Activated CD4-positive, alpha-beta T cell treated with anti-CD3 and anti-CD28 coated beads, Interleukin-2, amount 10 ng/mL, durations not matched to agents 7 days and 5 days (primary cell): ENCODE data around the gene CHKB. TPM values are rescaled to one million over a fixed set of nuclear protein-coding genes. Genes with fewer than 3 reads are reported as not detected.

Source experiments
- CTCF ChIA-PET: fragments of 350-600 bp; sonication (Branson Sonifier 250); formaldehyde crosslinking; loops from one replicate; lab custom pipeline; 2021; ENCODE audit warnings: antibody characterized with exemption; lab: Charles Lee
- POLR2A ChIA-PET: fragments of 350-600 bp; sonication (Branson Sonifier 250); formaldehyde crosslinking; loops from one replicate; lab custom pipeline; 2021; ENCODE audit warnings: antibody characterized with exemption; lab: Charles Lee
- DNase-seq: peaks from one replicate; pipeline ENCODE4 v3.0.0-alpha.2; 2020
- H3K27ac Mint-ChIP-seq: one replicate; pipeline ENCODE4 v1.8.0; 2021; ENCODE audit warnings: mild to moderate bottlenecking, moderate library complexity, mixed read lengths
- H3K27me3 Mint-ChIP-seq: one replicate; pipeline ENCODE4 v1.8.0; 2021; ENCODE audit warnings: mixed read lengths
- H3K36me3 Mint-ChIP-seq: one replicate; pipeline ENCODE4 v1.8.0; 2021; ENCODE audit warnings: low read depth, mixed read lengths
- H3K4me1 Mint-ChIP-seq: one replicate; pipeline ENCODE4 v1.8.0; 2021; ENCODE audit warnings: mixed read lengths
- H3K4me3 Mint-ChIP-seq: one replicate; pipeline ENCODE4 v1.8.0; 2021; ENCODE audit warnings: mild to moderate bottlenecking, moderate library complexity, mixed read lengths
- H3K9me3 Mint-ChIP-seq: one replicate; pipeline ENCODE4 v1.8.0; 2021; ENCODE audit warnings: mixed read lengths
- total RNA-seq, 2 experiments: library from RNA; stranded (reverse); gene quantifications; one replicate each; pipeline ENCODE4 v1.2.3, GENCODE V29; 2021

Gene CHKB
- total RNA-seq, 2 experiments from 2014 or later: 140 to 142 TPM

DNA sequence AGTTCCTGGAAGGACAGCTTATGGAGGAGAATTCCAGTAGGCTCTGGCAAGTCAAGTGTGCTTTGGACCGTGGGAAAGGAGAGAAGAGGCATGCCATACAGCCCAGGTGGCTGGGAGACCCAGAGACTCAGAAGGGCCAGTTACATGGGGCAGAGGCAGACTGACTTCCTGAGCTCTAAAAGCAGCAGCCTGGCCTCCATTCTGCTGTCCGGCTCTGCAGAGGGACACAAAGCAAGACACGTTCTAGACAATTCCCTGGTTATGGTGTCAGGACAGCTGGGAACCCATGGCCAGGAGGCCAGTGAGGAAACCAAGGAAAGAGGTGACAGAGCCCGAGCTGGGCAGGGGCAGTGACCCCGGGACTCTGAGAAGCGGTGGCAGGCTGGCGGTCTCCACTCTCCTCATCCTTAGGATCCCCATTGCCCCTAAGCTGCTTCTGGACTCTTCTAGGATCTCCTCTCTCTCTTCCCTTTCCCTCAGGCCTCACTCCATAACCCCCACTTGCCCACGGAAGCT lies 7.2 kb downstream of the CHKB start:
- H3K4me3 Mint-ChIP-seq: no peak overlapping the region
- H3K27me3 Mint-ChIP-seq: no peaks in the 10 kb centered on the region
- CTCF ChIA-PET: interaction anchor here (1.0 to 2.0 kb wide), 5 partner anchors 10 to 189 kb away, joined by 3 to 13 read pairs (median 6); partner anchors contain the start of gene SYCE3
- no peak overlapping the region for H3K27ac Mint-ChIP-seq
- POLR2A ChIA-PET: interaction anchor here (0.6 to 0.7 kb wide), 2 partner anchors 28 to 36 kb away, joined by 3 read pairs; no protein-coding TSS in a partner anchor
- peaks cover 42% of the 10 kb centered on the region for H3K36me3 Mint-ChIP-seq
- H3K4me1 Mint-ChIP-seq: peaks cover 22% of the 10 kb centered on the region
- no peaks in the 10 kb centered on the region for H3K9me3 Mint-ChIP-seq
- no peak for DNase-seq

DNA sequence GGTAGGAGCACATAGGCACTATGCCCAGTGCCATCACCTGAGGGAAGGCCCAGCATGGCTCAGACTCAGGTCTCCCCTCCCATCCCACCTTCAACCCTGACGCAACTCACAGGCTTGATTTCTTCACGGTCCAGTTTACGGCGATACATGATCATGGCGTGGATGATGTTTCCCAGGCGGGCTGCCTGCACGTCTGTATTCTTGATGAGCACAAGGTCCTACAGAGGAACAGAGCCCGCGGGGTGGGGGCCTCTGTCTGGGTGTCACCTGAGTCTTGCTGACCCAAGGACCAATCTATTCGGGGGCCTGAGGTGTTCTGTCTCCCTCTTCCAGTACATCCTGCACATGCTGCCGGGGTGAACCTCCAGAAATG lies 8.3 kb downstream of the CHKB start:
- Mint-ChIP-seq H3K27ac (no peak overlapping the region), H3K27me3 (no peaks in the 10 kb centered on the region)
- CTCF ChIA-PET: interaction anchor here (1.0 to 2.0 kb wide), 3 partner anchors 9 to 188 kb away, joined by 3 to 13 read pairs (median 6); partner anchors contain the start of gene SYCE3

DNA sequence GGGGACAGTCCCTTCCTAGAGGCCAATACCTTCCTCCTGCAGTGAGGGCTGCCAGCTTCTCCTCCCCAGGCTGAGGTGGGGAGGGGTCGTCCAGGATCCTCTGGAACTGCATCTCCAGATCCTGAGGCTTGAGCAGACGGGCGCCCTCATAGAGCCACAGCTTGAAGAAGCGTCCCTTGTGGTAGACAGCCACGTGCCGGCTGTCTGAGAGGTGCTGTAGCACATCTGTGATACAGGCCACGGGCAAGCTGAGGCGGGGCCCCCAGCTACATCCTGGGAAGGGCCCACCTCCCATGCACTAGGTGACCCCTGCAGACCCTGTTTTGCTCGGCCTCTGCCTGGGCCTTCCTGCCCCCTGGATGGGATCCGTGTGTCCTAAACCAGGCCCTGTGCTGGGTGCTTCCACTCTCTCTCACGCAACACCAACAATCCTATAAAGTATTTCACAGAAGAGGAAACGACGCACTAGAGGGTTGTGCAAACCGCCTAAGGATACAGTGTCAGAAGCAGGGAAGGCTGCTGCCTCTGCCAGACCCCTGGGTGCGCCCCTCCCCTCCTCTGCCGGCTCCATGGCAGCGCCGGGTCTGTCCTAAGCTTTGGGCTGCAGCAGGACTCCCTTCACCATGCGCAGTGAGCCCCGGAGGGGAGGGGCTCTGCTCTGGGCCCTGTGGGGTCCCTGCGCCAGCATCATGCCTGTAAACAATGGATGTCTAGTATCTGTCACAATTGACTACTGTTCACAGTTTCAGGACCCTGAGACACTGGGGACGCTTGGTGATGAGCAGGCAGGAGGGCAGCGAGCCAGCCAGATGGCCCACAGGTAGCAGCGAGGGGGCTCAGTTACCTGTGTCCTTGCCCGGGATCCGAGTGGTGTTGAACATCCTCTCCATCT lies 8.9 kb downstream of the CHKB start:
- no peak for DNase-seq
- H3K4me3 Mint-ChIP-seq: no peak overlapping the region
- ChIA-PET CTCF (interaction anchor here (1.4 to 2.0 kb wide), 3 partner anchors 8 to 28 kb away, joined by 6 to 13 read pairs (median 7); partner anchors contain the start of genes KLHDC7B and SYCE3), POLR2A (no interaction called here)
- H3K27me3 Mint-ChIP-seq: no peaks in the 10 kb centered on the region
- H3K9me3 Mint-ChIP-seq: no peaks in the 10 kb centered on the region
- no peak overlapping the region for H3K27ac Mint-ChIP-seq
- peaks cover 41% of the 10 kb centered on the region for H3K36me3 Mint-ChIP-seq
- H3K4me1 Mint-ChIP-seq: peaks cover 10% of the 10 kb centered on the region

More for the DNA sequence above, 8.3 kb downstream of the CHKB start:
- no peak for DNase-seq
- H3K4me1 Mint-ChIP-seq: peaks cover 12% of the 10 kb centered on the region
- POLR2A ChIA-PET: interaction anchor here (0.6 kb wide), 1 partner anchor 11 kb away, joined by 3 read pairs; no protein-coding TSS in a partner anchor
- no peak overlapping the region for H3K4me3 Mint-ChIP-seq
- no peaks in the 10 kb centered on the region for H3K9me3 Mint-ChIP-seq
- peaks cover 36% of the 10 kb centered on the region for H3K36me3 Mint-ChIP-seq

DNA sequence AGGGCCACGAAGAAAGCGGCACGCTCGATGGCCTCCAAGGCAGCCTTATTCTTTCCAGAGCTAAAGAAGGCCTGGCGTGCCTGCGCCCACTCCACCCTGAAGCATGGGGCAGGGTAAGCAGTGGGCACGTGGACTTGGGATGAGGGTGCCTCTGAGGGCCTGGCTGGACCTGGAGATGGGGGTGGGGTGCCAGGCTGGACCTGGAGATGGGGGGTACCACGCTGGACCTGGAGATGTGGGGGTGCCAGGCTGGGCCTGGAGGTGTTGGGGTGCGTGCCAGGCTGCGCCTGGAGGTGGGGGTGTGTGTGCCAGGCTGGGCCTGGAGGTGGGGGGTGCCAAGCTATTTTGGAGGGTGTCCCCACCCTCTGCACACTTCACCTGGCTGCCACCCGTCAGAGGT lies 9.7 kb downstream of the CHKB start:
- Mint-ChIP-seq H3K27me3 (no peaks in the 10 kb centered on the region), H3K4me1 (peaks cover 6% of the 10 kb centered on the region), H3K36me3 (peaks cover 45% of the 10 kb centered on the region), H3K27ac (no peak overlapping the region), H3K4me3 (no peak overlapping the region), H3K9me3 (no peaks in the 10 kb centered on the region)
- ChIA-PET POLR2A (no interaction called here), CTCF (interaction anchor here (1.4 kb wide), 2 partner anchors 9 to 28 kb away, joined by 7 read pairs; partner anchors contain the start of genes CHKB and KLHDC7B)
- DNase-seq: no peak

DNA sequence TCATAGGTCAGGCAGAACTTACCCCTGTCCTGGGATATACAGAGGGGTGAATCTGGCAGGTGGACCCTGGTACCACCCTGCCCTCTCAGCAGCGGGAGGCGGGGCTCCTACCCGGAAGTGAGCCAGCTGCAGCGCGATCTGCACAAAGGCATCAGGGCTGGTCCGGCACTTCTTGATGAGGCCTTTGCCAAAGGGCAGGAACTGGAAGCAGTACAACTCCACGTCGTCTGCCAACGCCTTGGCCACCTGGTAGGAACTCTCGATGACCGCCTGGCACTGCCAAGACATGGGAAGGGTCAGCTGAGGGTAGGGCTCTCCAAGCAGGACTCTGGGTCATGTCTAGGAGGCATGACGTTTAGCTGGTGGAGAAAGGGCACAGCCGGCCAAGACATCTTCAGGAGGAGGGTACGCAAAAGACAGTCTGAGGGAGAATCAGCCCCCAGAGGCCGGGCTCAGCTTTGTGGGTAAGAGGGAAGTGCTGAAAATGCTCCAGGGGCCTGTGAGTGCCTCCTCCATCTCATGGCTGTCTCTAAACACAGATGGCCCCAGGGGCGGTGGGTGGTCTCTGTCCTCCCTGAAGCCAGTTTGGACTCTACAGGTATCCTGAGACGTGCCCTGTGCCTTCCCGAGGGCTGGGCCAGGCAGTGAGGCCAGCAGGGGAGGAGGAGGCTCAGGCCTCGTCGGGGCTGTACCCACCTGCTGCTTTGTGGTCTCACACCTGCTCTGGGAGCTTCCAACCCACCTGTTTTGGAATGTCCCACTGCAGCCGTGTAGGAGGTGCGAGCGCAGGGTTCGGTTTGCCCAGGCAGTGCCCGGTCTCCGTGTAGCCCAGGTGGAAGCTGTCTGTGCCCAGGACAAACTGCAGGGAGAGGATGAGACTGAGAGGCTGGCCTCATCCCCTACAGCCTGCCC lies 11.1 kb downstream of the CHKB start:
- Mint-ChIP-seq H3K4me3 (no peak overlapping the region), H3K27me3 (no peaks in the 10 kb centered on the region), H3K27ac (no peak overlapping the region), H3K4me1 (peaks cover 1% of the 10 kb centered on the region), H3K36me3 (peaks cover 44% of the 10 kb centered on the region), H3K9me3 (no peaks in the 10 kb centered on the region)
- POLR2A ChIA-PET: no interaction called here
- CTCF ChIA-PET: interaction anchor here (0.5 to 1.5 kb wide), 3 partner anchors 9 to 66 kb away, joined by 3 to 11 read pairs (median 7); partner anchors contain the start of genes CHKB and SYCE3
- DNase-seq: no peak

DNA sequence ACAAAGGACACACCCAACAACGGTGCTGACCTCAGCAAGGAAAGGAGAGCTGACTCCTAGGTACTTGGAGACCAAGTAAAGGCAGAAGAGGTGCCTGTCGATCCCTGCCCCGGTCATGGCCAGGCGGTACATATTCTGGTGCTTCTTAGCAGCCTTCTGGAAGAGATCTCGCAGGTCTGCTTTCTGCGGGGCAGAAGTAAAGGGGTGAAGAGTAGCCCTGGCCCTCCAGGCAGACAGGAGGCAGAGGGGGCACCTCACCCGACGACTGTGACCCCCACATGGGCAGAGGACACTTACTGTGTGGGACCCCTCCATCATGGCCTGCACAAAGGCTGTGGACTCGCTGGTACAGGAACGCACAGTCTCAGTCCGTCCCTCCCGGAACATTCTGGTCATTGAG lies 11.8 kb downstream of the CHKB start:
- CTCF ChIA-PET: no interaction called here
- POLR2A ChIA-PET: no interaction called here
- H3K4me1 Mint-ChIP-seq: no peaks in the 10 kb centered on the region

DNA sequence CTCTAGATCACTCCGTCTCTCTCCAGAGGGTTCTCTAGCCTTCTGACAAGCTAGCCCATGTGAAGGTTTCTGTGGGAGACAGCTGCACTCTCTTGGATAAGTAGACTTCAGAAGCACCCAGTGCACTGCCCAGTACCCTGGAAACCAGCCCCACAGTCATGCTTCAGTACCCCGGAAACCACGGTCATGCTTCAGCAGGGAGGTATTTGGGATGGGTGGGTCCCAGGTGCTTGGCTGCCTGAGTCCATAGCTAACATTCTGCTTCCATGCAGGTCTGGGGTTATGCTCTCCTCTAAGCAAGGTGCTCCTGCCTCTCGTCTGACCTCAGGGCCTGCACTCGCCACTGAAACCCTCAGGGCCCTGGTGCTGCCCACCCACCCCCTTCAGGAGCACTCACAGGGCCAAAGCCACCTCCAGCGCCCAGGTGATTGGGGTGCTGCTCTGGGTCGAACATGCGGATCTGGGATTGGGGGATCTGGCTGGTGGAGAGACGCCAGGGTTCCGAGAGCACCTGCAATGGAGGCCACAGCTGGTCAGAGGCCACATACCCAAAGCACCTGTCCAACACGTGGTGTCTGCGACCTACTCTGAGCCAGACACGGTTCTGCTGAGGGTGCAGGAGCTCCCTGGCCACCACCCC lies 12.6 kb downstream of the CHKB start:
- no peak for DNase-seq
- Mint-ChIP-seq H3K36me3 (peaks cover 37% of the 10 kb centered on the region), H3K4me3 (no peak overlapping the region), H3K9me3 (no peaks in the 10 kb centered on the region), H3K4me1 (no peaks in the 10 kb centered on the region), H3K27ac (no peak overlapping the region), H3K27me3 (no peaks in the 10 kb centered on the region)
- ChIA-PET POLR2A (no interaction called here), CTCF (interaction anchor here (0.5 to 1.6 kb wide), 2 partner anchors 11 to 22 kb away, joined by 3 to 4 read pairs; no protein-coding TSS in a partner anchor)

More for the DNA sequence above, 11.8 kb downstream of the CHKB start:
- Mint-ChIP-seq H3K36me3 (peaks cover 40% of the 10 kb centered on the region), H3K27ac (no peak overlapping the region), H3K4me3 (no peak overlapping the region), H3K27me3 (no peaks in the 10 kb centered on the region), H3K9me3 (no peaks in the 10 kb centered on the region)
- no peak for DNase-seq

DNA sequence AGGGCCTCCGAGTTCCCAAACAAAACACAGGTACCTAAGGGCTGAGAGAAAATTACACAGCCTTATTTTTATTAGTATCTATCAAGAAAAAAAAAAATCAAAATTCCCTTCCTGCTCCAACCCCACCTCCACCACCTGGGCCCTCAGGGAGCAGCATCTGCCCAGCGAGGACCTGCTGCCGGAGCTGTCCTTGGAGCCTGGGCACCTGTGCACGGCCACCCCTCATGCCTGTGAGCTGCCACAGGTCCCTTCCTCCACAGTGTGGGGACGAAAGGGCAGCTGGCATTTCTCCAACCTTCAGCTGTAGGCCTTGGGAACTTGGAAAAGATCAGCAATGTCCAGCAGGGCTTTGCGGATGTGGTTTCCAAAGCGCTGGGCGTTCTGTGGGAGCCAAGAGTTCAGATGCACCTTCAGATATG lies 13.6 kb downstream of the CHKB start:
- no peak for DNase-seq
- Mint-ChIP-seq H3K4me3 (no peak overlapping the region), H3K9me3 (no peaks in the 10 kb centered on the region), H3K4me1 (peaks cover 4% of the 10 kb centered on the region), H3K27ac (no peak overlapping the region), H3K36me3 (peaks cover 35% of the 10 kb centered on the region), H3K27me3 (peaks cover 4% of the 10 kb centered on the region)
- CTCF ChIA-PET: interaction anchor here (1.6 to 1.7 kb wide), 2 partner anchors 21 to 43 kb away, joined by 4 read pairs; partner anchors contain the start of gene SCO2
- POLR2A ChIA-PET: no interaction called here

DNA sequence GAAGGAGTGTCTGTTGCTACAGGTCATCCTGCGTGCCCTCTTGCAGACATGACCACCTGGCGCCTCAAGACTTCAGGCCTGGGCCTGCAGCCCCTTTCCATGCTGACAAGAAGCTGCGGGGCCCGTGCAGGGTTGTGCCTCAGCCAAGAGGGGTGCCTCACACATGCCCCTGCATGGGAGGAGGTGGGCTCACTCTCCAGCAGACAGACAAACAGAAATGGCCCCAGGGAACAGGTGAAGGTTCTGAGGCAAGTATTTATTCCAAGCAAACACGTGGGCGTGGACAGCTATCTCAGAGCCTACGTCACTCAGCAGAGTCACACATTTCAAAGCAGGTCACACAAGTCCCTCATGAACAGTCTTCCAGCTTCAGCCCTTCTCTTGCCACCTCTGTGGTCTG lies 14.0 kb downstream of the CHKB start:
- no peak for DNase-seq
- peaks cover 34% of the 10 kb centered on the region for H3K36me3 Mint-ChIP-seq
- no peaks in the 10 kb centered on the region for H3K9me3 Mint-ChIP-seq
- H3K27me3 Mint-ChIP-seq: peaks cover 4% of the 10 kb centered on the region
- CTCF ChIA-PET: interaction anchor here (1.7 kb wide), 1 partner anchor 43 kb away, joined by 4 read pairs; the partner anchor contains the start of gene SCO2
- POLR2A ChIA-PET: no interaction called here
- H3K4me1 Mint-ChIP-seq: peaks cover 4% of the 10 kb centered on the region
- no peak overlapping the region for H3K27ac Mint-ChIP-seq
- no peak overlapping the region for H3K4me3 Mint-ChIP-seq

DNA sequence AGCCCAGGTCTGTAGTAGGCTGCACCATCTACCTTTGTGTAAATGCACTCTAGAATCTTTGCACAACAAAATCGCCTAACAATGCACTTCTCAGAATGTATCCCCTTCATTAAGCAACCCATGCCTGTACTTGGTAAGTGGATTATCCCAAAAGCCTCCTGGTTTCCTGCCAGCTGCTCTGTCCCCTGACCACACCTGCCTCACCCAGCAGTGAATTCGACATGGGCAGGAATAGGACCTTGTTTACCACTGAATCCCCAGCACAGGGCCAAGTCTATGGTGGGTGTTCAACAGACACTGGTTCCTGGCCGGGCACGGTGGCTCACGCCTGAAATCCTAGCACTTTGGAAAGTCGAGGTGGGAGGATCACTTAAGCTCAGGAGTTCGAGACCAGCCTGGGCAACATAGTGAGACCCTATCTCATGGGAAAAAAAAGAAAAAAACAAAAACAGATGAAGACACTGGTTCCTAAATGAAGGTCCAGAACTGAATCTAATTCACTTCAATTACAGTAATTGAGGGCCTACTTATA lies 14.9 kb downstream of the CHKB start:
- peaks cover 13% of the 10 kb centered on the region for H3K4me1 Mint-ChIP-seq
- H3K27me3 Mint-ChIP-seq: peaks cover 5% of the 10 kb centered on the region
- DNase-seq: no peak
- ChIA-PET POLR2A (no interaction called here), CTCF (interaction anchor here (1.7 kb wide), 1 partner anchor 42 kb away, joined by 4 read pairs; the partner anchor contains the start of gene SCO2)
- no peak overlapping the region for H3K27ac Mint-ChIP-seq
- H3K9me3 Mint-ChIP-seq: no peaks in the 10 kb centered on the region
- no peak overlapping the region for H3K4me3 Mint-ChIP-seq
- H3K36me3 Mint-ChIP-seq: peaks cover 34% of the 10 kb centered on the region

DNA sequence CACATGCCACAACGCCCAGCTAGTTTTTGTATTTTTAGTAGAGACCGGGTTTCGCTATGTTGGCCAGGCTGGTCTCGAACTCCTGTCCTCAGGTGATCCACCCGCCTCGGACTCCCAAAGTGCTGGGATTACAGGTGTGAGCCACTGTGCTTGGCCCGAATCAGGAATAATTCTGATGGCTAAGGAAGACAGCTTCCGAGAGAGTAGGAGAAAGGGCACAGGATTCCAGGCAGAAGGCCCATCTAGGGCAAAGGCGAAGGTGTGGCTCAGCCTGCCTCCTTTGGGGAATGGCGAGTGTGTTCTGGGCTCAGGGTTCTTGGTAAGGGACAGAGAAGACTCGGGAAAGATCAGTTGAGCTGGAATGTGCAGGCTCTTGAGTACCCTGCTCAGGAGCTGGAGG lies 18.4 kb downstream of the CHKB start:
- peaks cover 24% of the 10 kb centered on the region for H3K4me1 Mint-ChIP-seq
- no peak overlapping the region for H3K4me3 Mint-ChIP-seq
- H3K27me3 Mint-ChIP-seq: peaks cover 9% of the 10 kb centered on the region
- ChIA-PET POLR2A (interaction anchor here (0.7 kb wide), 1 partner anchor 259 kb away, joined by 3 read pairs; no protein-coding TSS in a partner anchor), CTCF (interaction anchor here (0.7 to 4.9 kb wide), 9 partner anchors 12 to 428 kb away, joined by 3 to 74 read pairs (median 5); partner anchors contain the start of genes KLHDC7B, SCO2 and TYMP)
- peaks cover 13% of the 10 kb centered on the region for H3K36me3 Mint-ChIP-seq
- H3K9me3 Mint-ChIP-seq: no peaks in the 10 kb centered on the region
- no peak for DNase-seq
- H3K27ac Mint-ChIP-seq: no peak overlapping the region
